ENCODE results near the gene CREB3L2. TPM values are rescaled to one million over a fixed set of nuclear protein-coding genes. Genes with fewer than 3 reads are reported as not detected.

CREB3L2 gene
- total and polyA plus RNA-seq, 7 donors = 2.2 to 14.7 (median 6.7) TPM

GRCh38 chr7:138002096-138002827 is 376 bp upstream of the CREB3L2 start:
- peak; percentile 89 for TF ChIP-seq CTCF (IDR thresholded peaks at IDR 0.05)
- no peaks in the 10 kb centered on the region for H3K27me3 ChIP-seq (ENCODE audit: insufficient read depth in 3 of 3, low read length in 2 of 3)
- no peaks in the 10 kb centered on the region for H3K36me3 ChIP-seq (ENCODE audit: insufficient read depth in 1 of 2, low read depth in 1 of 2)
- 3% methylated on average over 28 of the region's 28 CpGs for WGBS, 3 donors
- no peaks in the 10 kb centered on the region for H3K9me3 ChIP-seq
- peaks cover 18% of the 10 kb centered on the region for H3K4me1 ChIP-seq
- peak overlapping the region; percentile 93 for H3K4me3 ChIP-seq
- intact Hi-C loops (cut with DNase I) = loop anchor here in 1 of 2 donors (10.0 kb wide), 1 partner anchor 397 kb away; no protein-coding TSS in a partner anchor
- ATAC-seq = peak; percentile 95 to 97 (median 96)
- H3K27ac ChIP-seq = peak overlapping the region; percentile 88
- peak; percentile 99 for DNase-seq

- H3K27ac ChIP-seq = peak overlapping the region; percentile 65
- intact Hi-C loops (cut with DNase I) = loop anchor here in 1 of 2 donors (10.0 kb wide), 1 partner anchor 395 kb away; no protein-coding TSS in a partner anchor
- H3K4me3 ChIP-seq = peak overlapping the region; percentile 93
- peak; percentile 47 to 64 for DNase-seq
- peaks cover 28% of the 10 kb centered on the region for H3K4me1 ChIP-seq
- H3K27me3 ChIP-seq (ENCODE audit: insufficient read depth in 3 of 3, low read length in 2 of 3) = no peaks in the 10 kb centered on the region
- WGBS, 3 donors = 6 to 19% (median 8%) methylated on average over 7 of the region's 7 CpGs
- no peaks in the 10 kb centered on the region for H3K9me3 ChIP-seq
- TF ChIP-seq CTCF (IDR thresholded peaks at IDR 0.05) = no peak
- H3K36me3 ChIP-seq (ENCODE audit: insufficient read depth in 1 of 2, low read depth in 1 of 2) = no peaks in the 10 kb centered on the region
- peak in 1 of 4 donors; percentile 0 for ATAC-seq
Measured at GRCh38 chr7:138000081-138000701, 1.7 kb downstream of the CREB3L2 start.

- Histone ChIP-seq H3K9me3 (no peaks in the 10 kb centered on the region), H3K27me3 (ENCODE audit: insufficient read depth in 3 of 3, low read length in 2 of 3) (no peaks in the 10 kb centered on the region), H3K36me3 (ENCODE audit: insufficient read depth in 1 of 2, low read depth in 1 of 2) (no peaks in the 10 kb centered on the region), H3K27ac (peak overlapping the region; percentile 65), H3K4me1 (peaks cover 28% of the 10 kb centered on the region), H3K4me3 (peak overlapping the region; percentile 93)
- WGBS, 3 donors = 34 to 40% (median 37%) methylated on average over 4 of the region's 4 CpGs
- no peak for TF ChIP-seq CTCF (IDR thresholded peaks at IDR 0.05)
- intact Hi-C loops (cut with DNase I) = loop anchor here in 1 of 2 donors (5.0 to 10.0 kb wide), 2 partner anchors 42 to 395 kb away; no protein-coding TSS in a partner anchor
- no peak for ATAC-seq
- DNase-seq = no peak
Measured at GRCh38 chr7:137999496-138000080, 2.3 kb downstream of the CREB3L2 start.

DNA sequence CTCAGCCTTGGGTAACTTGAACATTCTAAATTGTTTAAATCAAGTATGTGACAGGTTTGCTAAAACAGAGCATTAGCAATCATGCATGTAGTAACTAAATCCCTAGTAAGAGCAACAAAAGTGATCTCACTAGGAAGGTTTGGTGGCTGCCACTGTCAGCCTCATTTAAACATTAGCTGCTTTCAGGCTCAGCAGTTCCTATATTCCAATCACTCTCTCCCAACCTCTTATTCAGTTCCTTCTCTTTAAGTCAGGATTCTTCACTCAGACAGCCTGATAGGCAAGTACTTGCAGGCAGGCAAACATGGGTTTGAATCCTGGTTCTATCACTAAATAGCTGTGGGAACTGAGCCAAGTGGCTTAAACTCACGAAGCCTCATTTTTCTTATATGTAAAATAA is 3.6 kb downstream of the CREB3L2 start:
- no peaks in the 10 kb centered on the region for H3K27me3 ChIP-seq (ENCODE audit: insufficient read depth in 3 of 3, low read length in 2 of 3)
- H3K36me3 ChIP-seq (ENCODE audit: insufficient read depth in 1 of 2, low read depth in 1 of 2) = no peaks in the 10 kb centered on the region
- intact Hi-C loops (cut with DNase I) = loop anchor here in 1 of 2 donors (5.0 kb wide), 1 partner anchor 41 kb away; no protein-coding TSS in a partner anchor
- H3K4me1 ChIP-seq = peaks cover 29% of the 10 kb centered on the region
- no peak overlapping the region for H3K4me3 ChIP-seq
- H3K27ac ChIP-seq = no peak overlapping the region
- no peak for TF ChIP-seq CTCF (IDR thresholded peaks at IDR 0.05)
- WGBS, 3 donors = 0 to 30% (median 2%) methylated on average over 1 of the region's 1 CpG
- no peaks in the 10 kb centered on the region for H3K9me3 ChIP-seq
- DNase-seq (no peak), ATAC-seq (no peak)

Measured in psoas muscle (tissue), 8 donors.